Lower leg skin (tissue), 3 donors: ENCODE results near the gene GDF9.

Experiments
- POLR2A ChIP-seq, 2 donors: fragments of 450-650 bp; IDR thresholded peaks; one replicate each; pipeline ENCODE4 v1.6.1; 2016 to 2017; ENCODE audit warnings: antibody characterized with exemption in 2 of 2, mild to moderate bottlenecking in 1 of 2, moderate library complexity in 1 of 2
- TF ChIP-seq, protein P1 (sequence below), 3 donors: fragments of 450-650 bp; IDR thresholded peaks; one replicate each; pipeline ENCODE4 v1.5.1; 2016; ENCODE audit warnings: antibody characterized with exemption in 3 of 3, mild to moderate bottlenecking in 3 of 3, moderate library complexity in 2 of 3

DNA sequence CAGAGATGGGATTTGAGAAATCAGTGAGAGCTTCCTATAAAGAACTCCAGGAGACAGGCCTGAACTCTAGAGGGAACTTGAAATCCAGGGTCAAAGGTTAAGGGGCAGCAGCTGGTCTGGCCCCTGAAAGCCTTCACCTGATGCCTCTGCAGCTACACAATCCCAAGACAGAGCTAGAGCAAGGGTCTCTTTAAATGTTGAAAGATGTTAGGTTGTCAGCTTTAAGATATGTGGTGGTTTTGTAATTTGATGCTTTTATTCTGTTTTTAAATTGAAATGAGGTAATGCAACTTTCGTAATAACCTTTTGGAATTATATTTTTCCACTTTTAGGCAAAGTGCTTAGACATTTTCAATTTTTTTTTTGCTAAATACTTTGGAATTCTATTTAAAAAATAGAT lies 50.8 kb downstream of the GDF9 start:
- TF ChIP-seq, protein P1, sequence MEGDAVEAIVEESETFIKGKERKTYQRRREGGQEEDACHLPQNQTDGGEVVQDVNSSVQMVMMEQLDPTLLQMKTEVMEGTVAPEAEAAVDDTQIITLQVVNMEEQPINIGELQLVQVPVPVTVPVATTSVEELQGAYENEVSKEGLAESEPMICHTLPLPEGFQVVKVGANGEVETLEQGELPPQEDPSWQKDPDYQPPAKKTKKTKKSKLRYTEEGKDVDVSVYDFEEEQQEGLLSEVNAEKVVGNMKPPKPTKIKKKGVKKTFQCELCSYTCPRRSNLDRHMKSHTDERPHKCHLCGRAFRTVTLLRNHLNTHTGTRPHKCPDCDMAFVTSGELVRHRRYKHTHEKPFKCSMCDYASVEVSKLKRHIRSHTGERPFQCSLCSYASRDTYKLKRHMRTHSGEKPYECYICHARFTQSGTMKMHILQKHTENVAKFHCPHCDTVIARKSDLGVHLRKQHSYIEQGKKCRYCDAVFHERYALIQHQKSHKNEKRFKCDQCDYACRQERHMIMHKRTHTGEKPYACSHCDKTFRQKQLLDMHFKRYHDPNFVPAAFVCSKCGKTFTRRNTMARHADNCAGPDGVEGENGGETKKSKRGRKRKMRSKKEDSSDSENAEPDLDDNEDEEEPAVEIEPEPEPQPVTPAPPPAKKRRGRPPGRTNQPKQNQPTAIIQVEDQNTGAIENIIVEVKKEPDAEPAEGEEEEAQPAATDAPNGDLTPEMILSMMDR (IDR thresholded peaks at IDR 0.05): no peak
- no peak for TF ChIP-seq POLR2A (IDR thresholded peaks at IDR 0.05)
